NCI-H146 treated with DMSO at 0.1 percent for 48 hours (cell line): Measurements from ENCODE around the gene ANGPTL8.

Source experiments
- DNase-seq: peaks from one replicate; lab custom pipeline; 2025; ENCODE audit not compliant: unreplicated experiment; lab: John Stamatoyannopoulos, UW

ANGPTL8 gene

GRCh38 chr19:11257846-11258380 lies 18.5 kb downstream of the ANGPTL8 start:
- DNase-seq, result no peak

GRCh38 chr19:11260996-11261395 lies 21.6 kb downstream of the ANGPTL8 start:
- no peak for DNase-seq

- DNase-seq, result peak; percentile 12
Measured at GRCh38 chr19:11261431-11261970, 22.1 kb downstream of the ANGPTL8 start.

GRCh38 chr19:11261971-11262839 lies 22.8 kb downstream of the ANGPTL8 start, which contains the start of gene DOCK6:
TSS of gene DOCK6 (minus strand) at chr19:11262524. CDS start at chr19:11262440, 84 bp downstream.
- no peak for DNase-seq

GRCh38 chr19:11263726-11264125 lies 24.3 kb downstream of the ANGPTL8 start:
- no peak for DNase-seq

- no peak for DNase-seq
Measured at GRCh38 chr19:11264452-11265176, 25.2 kb downstream of the ANGPTL8 start.

- DNase-seq, result no peak
Measured at GRCh38 chr19:11265177-11265784, 25.9 kb downstream of the ANGPTL8 start.

GRCh38 chr19:11265785-11266236 lies 26.4 kb downstream of the ANGPTL8 start:
- DNase-seq, result peak; percentile 62

GRCh38 chr19:11267316-11268085 lies 28.1 kb downstream of the ANGPTL8 start:
- no peak for DNase-seq

GRCh38 chr19:11268783-11269267 lies 29.4 kb downstream of the ANGPTL8 start:
- peak; percentile 62 for DNase-seq

GRCh38 chr19:11269408-11269807 lies 30.0 kb downstream of the ANGPTL8 start:
- DNase-seq, result no peak

- no peak for DNase-seq
Measured at GRCh38 chr19:11273296-11273695, 33.9 kb downstream of the ANGPTL8 start.

- no peak for DNase-seq
Measured at GRCh38 chr19:11273989-11274388, 34.6 kb downstream of the ANGPTL8 start.

GRCh38 chr19:11274533-11275086 lies 35.2 kb downstream of the ANGPTL8 start:
- DNase-seq, result no peak

- DNase-seq, result no peak
Measured at GRCh38 chr19:11278670-11279069, 39.3 kb downstream of the ANGPTL8 start.

- DNase-seq, result no peak
Measured at GRCh38 chr19:11279505-11280236, 40.3 kb downstream of the ANGPTL8 start.

GRCh38 chr19:11281356-11282049 lies 42.1 kb downstream of the ANGPTL8 start:
- DNase-seq, result no peak

GRCh38 chr19:11284515-11284914 lies 45.1 kb downstream of the ANGPTL8 start:
- no peak for DNase-seq
